Activated naive CD8-positive, alpha-beta T cell (primary cell): Measurements from ENCODE around the gene DNASE1.

Experiments used
- H3K27ac Mint-ChIP-seq: one replicate; pipeline ENCODE4 v1.8.0; 2021; ENCODE audit warnings: mixed read lengths
- H3K27me3 Mint-ChIP-seq: one replicate; pipeline ENCODE4 v1.8.0; 2021; ENCODE audit warnings: mixed read lengths
- H3K36me3 Mint-ChIP-seq: one replicate; pipeline ENCODE4 v1.8.0; 2021; ENCODE audit warnings: mixed read lengths
- H3K4me1 Mint-ChIP-seq: one replicate; pipeline ENCODE4 v1.8.0; 2021; ENCODE audit warnings: low read depth, mixed read lengths
- H3K4me3 Mint-ChIP-seq: one replicate; pipeline ENCODE4 v1.8.0; 2021; ENCODE audit warnings: mild to moderate bottlenecking, mixed read lengths
- H3K9me3 Mint-ChIP-seq: one replicate; pipeline ENCODE4 v1.8.0; 2021; ENCODE audit warnings: low read depth, mixed read lengths

Gene DNASE1

DNA sequence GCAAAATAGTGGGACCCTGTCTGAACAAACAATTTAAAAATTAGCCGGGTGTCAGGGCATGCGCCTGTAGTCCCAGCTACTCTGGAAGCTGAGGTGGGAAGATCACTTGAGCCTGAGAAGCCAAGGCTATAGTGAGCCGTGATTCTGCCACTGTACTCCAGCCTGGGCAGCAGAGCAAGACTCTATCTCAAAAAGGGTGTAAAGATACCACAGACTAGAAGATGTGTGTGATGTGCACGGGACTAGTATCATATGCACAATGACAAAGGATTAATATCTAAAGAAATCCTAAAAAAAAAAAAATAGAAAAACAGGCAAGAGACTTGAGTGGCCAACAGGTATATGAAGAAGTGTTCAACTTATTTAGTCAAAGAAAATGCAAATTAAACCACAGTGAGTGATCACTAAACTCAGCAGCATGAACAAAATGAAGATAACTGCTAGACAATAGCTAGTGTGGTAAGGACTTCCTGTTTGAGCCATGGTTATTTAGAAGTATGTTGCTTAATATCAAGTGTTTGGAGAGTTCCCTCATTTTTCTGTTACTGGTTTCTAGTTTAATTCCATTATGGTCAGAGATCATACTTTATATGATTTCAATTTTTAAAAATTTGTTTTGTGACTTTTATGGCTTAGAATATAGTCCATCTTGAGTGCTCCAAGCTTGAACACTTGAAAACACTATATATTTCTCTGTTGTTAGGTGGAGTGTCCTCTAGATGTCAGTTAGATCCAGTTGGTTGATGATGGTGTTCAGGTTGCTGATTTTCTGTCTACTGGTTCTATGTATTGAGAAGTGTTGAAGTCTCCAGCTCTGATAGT, 28.4 kb upstream of the DNASE1 start:
- Mint-ChIP-seq H3K27ac (peak overlapping the region; percentile 86), H3K4me3 (peak overlapping the region; percentile 15), H3K27me3 (no peaks in the 10 kb centered on the region)

DNA sequence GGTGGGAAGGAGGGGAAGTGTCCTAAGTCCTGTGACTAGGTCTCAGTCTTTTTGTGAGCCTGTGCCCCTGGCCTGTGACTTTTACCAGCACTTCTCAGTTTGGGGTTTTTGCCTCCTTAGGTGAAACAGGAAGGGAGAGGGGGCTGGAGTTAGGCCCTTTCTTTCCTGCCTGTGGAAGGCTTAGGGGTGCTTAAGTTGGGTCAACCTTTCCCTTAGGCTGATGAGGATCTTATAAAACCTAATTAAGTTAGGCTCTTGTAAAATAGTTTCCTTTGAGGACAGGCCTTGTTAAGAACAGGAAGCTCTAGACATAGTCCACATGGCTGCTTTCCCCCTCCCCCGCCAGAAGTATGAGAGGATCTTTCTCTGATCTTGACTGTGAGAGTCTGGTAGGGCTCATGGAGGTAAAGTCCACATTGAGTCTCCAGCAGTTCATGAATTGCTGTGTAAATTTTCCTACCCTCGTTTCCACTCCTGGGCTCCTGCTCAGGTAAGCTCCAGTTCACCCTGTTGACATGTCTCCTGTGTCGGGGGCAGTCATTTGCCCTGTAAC, 17.0 kb upstream of the DNASE1 start:
- Mint-ChIP-seq H3K9me3 (no peaks in the 10 kb centered on the region), H3K4me3 (peak overlapping the region; percentile 38), H3K4me1 (peaks cover 34% of the 10 kb centered on the region), H3K36me3 (peaks cover 5% of the 10 kb centered on the region), H3K27ac (peak overlapping the region; percentile 95), H3K27me3 (no peaks in the 10 kb centered on the region)

More for the DNA sequence above, 28.4 kb upstream of the DNASE1 start:
- no peaks in the 10 kb centered on the region for H3K9me3 Mint-ChIP-seq
- H3K4me1 Mint-ChIP-seq, result peaks cover 42% of the 10 kb centered on the region
- H3K36me3 Mint-ChIP-seq, result no peaks in the 10 kb centered on the region

DNA sequence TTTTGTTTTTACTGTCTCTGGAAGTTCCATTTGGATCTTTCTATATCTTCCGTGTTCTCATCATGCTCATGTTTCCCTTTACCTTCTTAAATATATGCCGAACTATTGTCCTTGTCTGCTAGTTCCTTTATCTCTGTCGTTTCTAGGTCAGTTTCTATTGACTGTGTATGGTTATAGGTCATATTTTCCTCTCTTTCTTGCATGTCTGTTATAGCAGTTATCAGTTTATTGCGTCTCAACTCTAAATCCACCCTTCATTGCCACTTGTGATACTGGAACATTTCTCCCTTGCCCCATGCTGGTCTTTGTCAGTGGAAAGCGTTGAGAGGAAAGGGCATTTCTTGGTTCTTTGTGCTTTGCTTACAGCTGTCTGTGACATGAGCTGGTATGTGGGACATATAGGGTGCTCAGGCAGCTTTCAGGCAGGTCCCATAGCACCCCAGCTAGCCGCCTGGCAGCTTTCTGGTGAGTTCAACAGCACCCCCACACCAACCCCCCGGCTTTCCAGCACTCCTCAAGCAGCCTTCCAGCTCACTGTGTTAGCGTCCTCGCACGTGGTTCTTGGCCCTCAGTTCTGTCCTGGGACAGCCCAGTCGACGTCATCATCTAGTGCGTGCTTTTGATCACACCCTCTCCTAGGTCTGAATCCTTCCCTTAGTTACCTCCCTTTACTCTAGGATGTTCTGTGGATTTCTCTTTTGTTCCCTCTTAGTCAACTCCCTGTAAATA, 15.4 kb upstream of the DNASE1 start:
- H3K27me3 Mint-ChIP-seq, result no peaks in the 10 kb centered on the region
- no peak overlapping the region for H3K4me3 Mint-ChIP-seq
- no peaks in the 10 kb centered on the region for H3K9me3 Mint-ChIP-seq
- peak overlapping the region; percentile 77 for H3K27ac Mint-ChIP-seq
- peaks cover 5% of the 10 kb centered on the region for H3K36me3 Mint-ChIP-seq
- peaks cover 33% of the 10 kb centered on the region for H3K4me1 Mint-ChIP-seq

DNA sequence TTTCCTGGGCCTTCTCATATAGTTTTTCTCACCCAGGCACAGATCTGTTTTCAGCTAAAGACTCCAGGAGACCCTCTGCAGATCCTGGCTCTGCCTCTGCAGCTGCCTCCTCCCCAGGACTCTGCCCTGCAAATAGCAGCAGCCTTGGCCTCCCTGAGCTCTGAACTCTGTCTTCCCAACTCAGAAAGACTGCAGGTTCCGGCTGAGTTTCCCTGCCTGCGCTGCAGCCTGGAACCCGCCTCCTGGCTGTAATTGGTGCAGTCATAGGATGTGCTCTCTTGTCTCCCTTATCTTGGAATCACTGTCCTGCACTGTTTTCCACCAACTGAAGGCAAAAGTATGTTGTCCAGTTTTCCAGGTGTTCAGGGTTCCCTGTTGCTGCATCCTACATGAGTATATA, 14.3 kb upstream of the DNASE1 start:
- Mint-ChIP-seq H3K27ac (no peak overlapping the region), H3K4me1 (peaks cover 33% of the 10 kb centered on the region), H3K9me3 (no peaks in the 10 kb centered on the region), H3K36me3 (peaks cover 5% of the 10 kb centered on the region), H3K4me3 (no peak overlapping the region), H3K27me3 (no peaks in the 10 kb centered on the region)

DNA sequence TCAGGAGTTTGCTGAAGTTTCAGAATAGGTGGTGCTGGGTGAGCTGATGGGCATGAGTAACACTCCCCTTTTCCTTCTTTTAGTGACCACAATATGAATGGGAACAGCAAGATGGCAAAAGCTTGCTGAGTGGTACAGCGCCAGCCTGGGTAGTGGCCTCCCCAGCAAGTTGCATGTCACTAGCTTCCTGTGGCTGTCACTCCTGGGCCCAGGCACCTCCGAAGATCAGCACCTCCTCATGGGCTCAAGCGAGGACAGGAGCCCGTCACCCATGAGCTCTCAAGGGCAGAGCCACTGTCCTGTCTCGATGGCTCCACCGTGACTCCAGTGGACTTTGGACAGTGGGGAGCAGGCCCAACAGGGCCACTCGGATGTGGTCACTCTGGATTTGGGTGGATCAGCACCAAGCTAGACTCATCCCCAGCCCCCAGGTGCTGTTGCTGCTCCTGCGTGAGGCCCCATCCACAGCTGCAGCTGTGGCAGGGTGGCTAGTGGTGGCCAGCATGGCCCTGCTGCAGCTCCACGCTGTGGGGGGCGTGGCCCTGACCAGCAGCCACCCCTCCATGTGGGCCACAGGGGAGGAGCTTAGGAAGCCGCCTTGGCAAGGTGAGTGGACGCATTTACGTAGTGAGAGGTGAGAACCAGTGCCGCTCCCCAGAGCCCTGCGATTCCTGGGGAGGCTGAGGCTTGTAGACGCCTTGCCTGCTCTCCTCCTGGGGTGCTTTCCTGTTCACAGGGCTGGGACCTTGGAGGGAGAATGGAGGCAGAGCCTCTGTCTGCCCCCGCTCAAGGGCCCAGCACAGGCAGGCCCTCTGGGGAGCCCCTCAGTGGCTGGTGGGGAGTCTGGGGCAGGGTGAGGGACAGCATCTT, 13.6 kb upstream of the DNASE1 start:
- Mint-ChIP-seq H3K36me3 (peaks cover 3% of the 10 kb centered on the region), H3K4me1 (peaks cover 27% of the 10 kb centered on the region), H3K27me3 (no peaks in the 10 kb centered on the region), H3K27ac (no peak overlapping the region), H3K4me3 (no peak overlapping the region), H3K9me3 (no peaks in the 10 kb centered on the region)

DNA sequence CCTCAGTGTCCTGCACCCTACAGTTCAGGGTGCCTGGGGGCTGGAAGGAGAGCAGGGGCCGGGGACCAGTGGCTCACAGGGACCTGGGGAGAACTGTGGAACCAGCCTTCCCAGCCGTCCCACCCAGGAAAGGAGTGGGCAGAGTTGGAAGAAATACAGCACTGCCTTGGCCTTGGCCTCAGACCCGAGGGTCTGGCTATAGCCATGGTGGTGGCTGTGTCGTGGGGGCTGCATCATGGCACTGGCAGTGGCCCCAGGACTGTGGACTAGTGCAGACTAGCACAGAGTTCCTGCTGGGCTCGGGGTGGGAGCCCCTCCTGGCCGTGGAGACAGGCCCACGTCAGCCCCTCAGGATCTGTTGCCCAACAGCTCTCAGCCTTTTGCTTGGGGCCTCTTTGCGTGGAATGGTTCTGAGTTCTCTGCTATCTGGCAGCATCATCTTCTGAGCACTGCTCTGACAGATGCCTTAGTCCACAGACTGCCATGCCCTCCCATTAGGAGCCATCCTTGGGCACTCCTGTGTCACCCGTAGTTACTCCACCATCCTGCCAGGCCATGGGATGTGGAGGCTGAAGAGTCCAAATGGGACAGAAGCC, 12.6 kb upstream of the DNASE1 start:
- no peaks in the 10 kb centered on the region for H3K9me3 Mint-ChIP-seq
- peaks cover 5% of the 10 kb centered on the region for H3K36me3 Mint-ChIP-seq
- no peak overlapping the region for H3K27ac Mint-ChIP-seq
- no peaks in the 10 kb centered on the region for H3K27me3 Mint-ChIP-seq
- peaks cover 21% of the 10 kb centered on the region for H3K4me1 Mint-ChIP-seq
- no peak overlapping the region for H3K4me3 Mint-ChIP-seq

DNA sequence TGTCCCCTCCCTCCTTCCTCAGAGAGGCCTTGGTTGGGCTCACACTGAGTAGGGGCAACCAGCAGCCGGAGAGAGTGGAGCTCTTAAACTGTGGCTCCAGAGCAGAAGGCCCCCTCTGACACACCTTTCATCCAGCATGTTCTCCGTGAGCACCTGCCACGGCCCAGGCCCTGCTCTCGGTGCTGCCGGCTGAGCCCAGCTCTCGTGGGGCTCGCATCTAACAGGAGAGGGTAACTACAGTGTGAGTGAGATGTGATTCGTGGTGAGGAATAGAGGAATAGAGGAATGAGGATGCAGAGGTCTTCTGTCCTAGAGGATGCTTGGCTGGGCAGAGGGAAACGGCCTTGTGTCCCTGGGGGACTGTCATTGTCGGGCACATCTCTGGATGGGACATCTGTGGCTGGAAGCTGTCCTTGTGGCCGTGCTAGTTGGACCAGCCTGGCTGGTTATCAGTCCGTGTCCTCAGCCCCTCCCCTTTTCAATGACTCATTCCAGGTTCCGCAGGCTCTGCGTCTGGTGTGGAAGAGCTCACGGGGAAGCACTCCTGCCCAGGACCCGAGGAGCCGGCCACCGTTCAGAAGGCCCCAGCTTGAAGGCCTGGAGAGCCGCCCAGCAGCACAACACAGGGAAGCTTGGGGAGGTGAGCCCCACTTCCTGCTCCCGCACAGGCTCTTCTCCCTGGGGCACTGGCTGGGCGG, 11.9 kb upstream of the DNASE1 start:
- H3K9me3 Mint-ChIP-seq, result no peaks in the 10 kb centered on the region
- no peak overlapping the region for H3K27ac Mint-ChIP-seq
- no peaks in the 10 kb centered on the region for H3K27me3 Mint-ChIP-seq
- H3K36me3 Mint-ChIP-seq, result peaks cover 5% of the 10 kb centered on the region
- no peak overlapping the region for H3K4me3 Mint-ChIP-seq
- peaks cover 15% of the 10 kb centered on the region for H3K4me1 Mint-ChIP-seq

DNA sequence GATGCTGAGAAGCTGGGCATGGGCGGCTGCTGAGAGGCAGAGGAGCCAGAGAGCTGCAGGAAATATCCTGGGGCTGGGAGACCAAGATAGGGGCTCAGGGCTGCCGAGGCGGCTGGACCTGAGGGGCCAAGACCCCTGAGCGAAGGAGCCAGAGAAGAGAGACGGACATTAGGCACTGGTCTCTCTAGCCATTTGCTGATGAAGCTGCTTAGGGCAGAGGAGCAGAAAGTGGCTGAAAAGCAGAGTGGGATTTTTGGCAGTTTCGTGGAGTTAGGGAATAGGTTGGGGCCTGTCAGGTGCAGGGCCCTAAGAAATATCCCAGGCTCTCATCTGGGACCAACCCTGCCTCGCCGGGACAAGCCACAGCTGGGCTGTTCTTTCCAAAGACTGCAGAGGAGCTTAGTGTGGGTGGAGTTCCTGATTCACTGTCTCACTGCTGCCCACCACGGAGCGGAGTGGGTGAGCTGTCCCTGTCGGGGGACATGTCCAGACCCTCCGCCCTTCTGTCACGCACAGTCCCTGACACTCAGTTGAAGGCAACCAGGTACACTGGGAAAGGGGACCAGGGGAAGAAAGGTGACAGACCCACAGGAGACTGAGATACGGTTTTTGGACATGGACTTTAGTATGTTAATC, 11.3 kb upstream of the DNASE1 start:
- Mint-ChIP-seq H3K27me3 (no peaks in the 10 kb centered on the region), H3K9me3 (no peaks in the 10 kb centered on the region), H3K4me1 (peaks cover 9% of the 10 kb centered on the region), H3K27ac (no peak overlapping the region), H3K4me3 (no peak overlapping the region), H3K36me3 (peaks cover 5% of the 10 kb centered on the region)

DNA sequence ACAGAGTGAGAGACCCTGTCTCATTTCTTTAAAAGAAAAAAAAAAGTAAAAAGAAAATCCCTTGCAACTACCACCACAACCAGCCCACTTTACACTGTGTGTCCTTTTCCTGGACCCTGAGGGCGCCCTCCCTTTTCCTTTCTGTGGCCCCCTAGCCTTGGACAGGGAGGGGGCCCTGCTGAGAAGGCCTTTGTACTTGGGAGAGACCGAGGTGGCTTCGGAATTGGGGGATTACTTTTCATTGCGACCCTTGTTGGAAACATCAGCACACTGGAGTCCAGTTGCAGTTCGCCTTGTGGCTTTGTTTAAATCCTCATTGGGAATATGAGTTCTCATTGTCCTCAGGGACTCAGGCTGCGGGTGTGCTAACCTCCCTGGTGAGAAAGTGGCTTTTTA, 9.4 kb upstream of the DNASE1 start:
- no peaks in the 10 kb centered on the region for H3K9me3 Mint-ChIP-seq
- H3K36me3 Mint-ChIP-seq, result peaks cover 3% of the 10 kb centered on the region
- H3K27me3 Mint-ChIP-seq, result no peaks in the 10 kb centered on the region
- no peak overlapping the region for H3K27ac Mint-ChIP-seq
- H3K4me1 Mint-ChIP-seq, result no peaks in the 10 kb centered on the region
- H3K4me3 Mint-ChIP-seq, result no peak overlapping the region

DNA sequence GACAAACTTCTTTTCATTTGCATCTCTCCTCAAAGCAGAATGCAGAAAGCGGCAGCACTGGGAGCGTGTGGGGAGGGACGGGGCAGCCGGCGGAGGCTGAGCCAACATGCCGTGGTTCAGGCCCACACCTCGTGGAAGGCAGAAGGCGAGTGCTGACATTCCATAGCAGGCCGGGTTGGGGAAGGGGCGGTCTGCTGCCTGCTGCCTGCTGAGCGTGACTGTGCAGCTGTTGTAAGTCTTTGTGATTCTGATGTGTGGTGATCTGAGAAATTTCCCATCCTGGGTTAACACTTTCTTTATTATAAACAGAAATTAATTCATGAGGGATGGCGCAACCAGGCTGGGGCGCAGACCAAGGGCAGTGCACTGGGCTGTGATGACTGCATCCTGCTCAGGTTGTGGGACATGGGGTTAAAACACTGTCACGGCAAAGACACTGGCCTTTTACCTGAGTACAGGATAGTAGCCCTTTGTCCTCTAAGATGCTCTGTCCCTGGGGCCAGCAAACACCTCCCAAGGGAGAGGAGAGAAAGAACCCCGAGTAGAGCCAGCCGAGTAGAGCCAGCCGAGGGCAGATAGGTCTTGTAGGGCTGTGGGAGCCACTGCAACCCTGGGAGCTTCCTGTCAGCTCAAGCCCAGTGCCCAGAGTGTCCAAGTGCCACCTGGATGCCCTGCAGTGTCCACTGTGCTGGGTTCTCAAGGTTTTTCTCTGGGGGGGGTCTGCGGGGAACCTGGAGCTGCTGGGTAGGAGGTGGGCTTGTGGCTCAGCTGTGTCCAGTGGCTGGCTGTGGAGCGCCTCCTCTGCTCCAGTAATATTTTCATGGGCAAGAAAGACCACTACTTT, 8.8 kb upstream of the DNASE1 start:
- no peaks in the 10 kb centered on the region for H3K27me3 Mint-ChIP-seq
- no peak overlapping the region for H3K4me3 Mint-ChIP-seq
- no peak overlapping the region for H3K27ac Mint-ChIP-seq
- peaks cover 3% of the 10 kb centered on the region for H3K36me3 Mint-ChIP-seq
- H3K4me1 Mint-ChIP-seq, result no peaks in the 10 kb centered on the region
- no peaks in the 10 kb centered on the region for H3K9me3 Mint-ChIP-seq

DNA sequence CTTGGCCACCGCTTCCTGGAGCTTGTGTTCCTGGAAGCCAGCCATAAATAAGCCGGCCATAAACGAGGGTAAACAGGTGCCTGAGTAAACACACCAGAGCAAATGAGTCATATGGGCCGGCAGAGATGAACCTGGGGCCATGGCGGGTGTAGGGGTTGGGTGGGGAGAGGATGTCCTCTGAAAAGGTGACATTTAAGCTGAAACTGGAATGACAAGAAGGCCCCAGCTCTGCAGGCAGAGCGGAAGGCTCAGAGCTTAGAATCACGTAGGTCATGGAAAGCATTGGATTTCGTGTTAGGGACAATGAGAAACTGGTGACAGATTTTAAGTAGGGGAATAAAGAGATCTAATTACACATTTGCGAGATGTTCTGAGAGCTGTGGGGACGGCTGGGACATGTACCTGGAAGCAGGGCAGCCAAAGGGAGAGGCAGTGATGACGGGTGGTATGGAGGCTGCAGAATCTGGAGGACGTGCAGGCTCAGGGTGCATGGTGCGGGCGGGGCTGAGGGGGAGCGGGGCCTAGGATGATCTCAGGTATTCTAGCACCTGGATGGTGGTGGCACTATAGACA, 8.1 kb upstream of the DNASE1 start:
- no peak overlapping the region for H3K27ac Mint-ChIP-seq
- no peak overlapping the region for H3K4me3 Mint-ChIP-seq
- peaks cover 3% of the 10 kb centered on the region for H3K36me3 Mint-ChIP-seq
- H3K4me1 Mint-ChIP-seq, result no peaks in the 10 kb centered on the region
- no peaks in the 10 kb centered on the region for H3K9me3 Mint-ChIP-seq
- no peaks in the 10 kb centered on the region for H3K27me3 Mint-ChIP-seq

DNA sequence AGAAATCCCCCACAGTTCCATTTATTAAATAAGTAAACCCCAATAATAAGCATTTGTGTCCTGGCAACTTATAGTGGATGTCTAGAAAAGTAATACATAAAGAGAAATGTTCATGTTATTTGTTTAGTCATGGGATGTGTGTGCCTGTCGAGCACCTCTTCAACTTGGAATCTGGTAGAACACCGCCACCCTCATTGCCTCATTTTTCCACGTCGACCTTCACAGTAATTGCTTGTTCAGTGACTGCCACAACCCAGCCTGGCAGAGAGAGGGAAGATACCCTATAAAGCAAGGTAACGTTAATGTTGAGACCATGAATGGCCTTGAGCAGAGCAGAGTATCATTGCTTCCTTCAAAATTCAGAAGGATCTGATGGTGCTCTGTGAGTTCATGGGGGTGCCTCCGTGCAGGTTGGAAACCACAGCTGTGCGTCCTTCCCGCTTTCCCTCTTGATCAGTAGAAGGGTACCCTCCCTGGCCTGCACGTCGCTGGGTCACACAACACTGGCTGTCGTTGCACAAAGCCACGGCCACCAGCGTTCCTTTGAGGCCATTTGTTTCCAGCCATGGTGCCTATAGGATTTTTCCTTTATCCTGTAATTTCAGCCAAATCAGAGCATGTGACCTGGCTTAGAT, 3.7 kb upstream of the DNASE1 start:
- no peaks in the 10 kb centered on the region for H3K27me3 Mint-ChIP-seq
- no peaks in the 10 kb centered on the region for H3K4me1 Mint-ChIP-seq
- H3K9me3 Mint-ChIP-seq, result no peaks in the 10 kb centered on the region
- H3K27ac Mint-ChIP-seq, result no peak overlapping the region
- no peak overlapping the region for H3K4me3 Mint-ChIP-seq
- H3K36me3 Mint-ChIP-seq, result peaks cover 3% of the 10 kb centered on the region
